K562 (cell line): ENCODE results near the gene GIMAP8. TPM values are rescaled to one million over a fixed set of nuclear protein-coding genes. Genes with fewer than 3 reads are reported as not detected.

ENCODE experiments used
- CHCHD3 ChIP-seq: fragments of 250-450 bp; sonication (Bioruptor Pico); IDR thresholded peaks from 2 replicates; pipeline ENCODE4 v2.1.2; 2022; ENCODE audit warnings: mild to moderate bottlenecking
- EHMT2 ChIP-seq: fragments of 450-650 bp; IDR thresholded peaks from 2 replicates; pipeline ENCODE4 v1.6.1; 2018; ENCODE audit warnings: antibody characterized with exemption
- FOXA3 ChIP-seq, 2 experiments: fragments of 450-650 bp in 1 of 2; sonication (generic) in 1 of 2; formaldehyde crosslinking; IDR thresholded peaks in 1 of 2; conservative IDR thresholded peaks in 1 of 2; 2 replicates each; pipeline versions ENCODE4 v1.4.0 to v1.8.0; 2020 to 2022; ENCODE audit warnings: mild to moderate bottlenecking in 2 of 2, missing genetic modification reagents in 1 of 2
- GMEB1 ChIP-seq: fragments of 250-450 bp; sonication (Bioruptor Pico); IDR thresholded peaks from 2 replicates; pipeline ENCODE4 v1.4.0; 2020; ENCODE audit warnings: mild to moderate bottlenecking
- NFXL1 ChIP-seq: fragments of 450-650 bp; formaldehyde crosslinking; IDR thresholded peaks from 2 replicates; pipeline ENCODE4 v1.4.0; 2021; ENCODE audit warnings: mild to moderate bottlenecking
- NR4A1 ChIP-seq, 2 experiments: fragments of 250-450 bp in 1 of 2; fragments of 450-650 bp in 1 of 2; sonication (Bioruptor Pico) in 1 of 2; IDR thresholded peaks; 2 replicates each; pipeline versions ENCODE4 v1.4.0 to v1.6.1; 2016 to 2020; ENCODE audit warnings: mild to moderate bottlenecking in 2 of 2, missing compliant biosample characterization in 1 of 2, missing genetic modification characterization in 1 of 2, moderate library complexity in 1 of 2
- PHF8 ChIP-seq: fragments of 200-600 bp; sonication (generic); IDR thresholded peaks from 2 replicates; pipeline ENCODE4 v1.6.1; 2012; ENCODE audit warnings: mixed run types, mild to moderate bottlenecking, inconsistent platforms, low read length, moderate library complexity, borderline replicate concordance
- PTBP1 ChIP-seq: fragments of 200-400 bp; formaldehyde crosslinking; IDR thresholded peaks from 2 replicates; pipeline ENCODE4 v1.6.1; 2017; ENCODE audit warnings: low read depth, low read length
- RNF219 ChIP-seq: fragments of 250-450 bp; sonication (Bioruptor Pico); IDR thresholded peaks from 2 replicates; pipeline ENCODE4 v1.5.0; 2022; ENCODE audit warnings: mild to moderate bottlenecking
- SAFB2 ChIP-seq: fragments of 200-400 bp; formaldehyde crosslinking; IDR thresholded peaks from 2 replicates; pipeline ENCODE4 v1.6.1; 2018; ENCODE audit warnings: borderline replicate concordance, low read length, low read depth, moderate library complexity; ENCODE audit not compliant: severe bottlenecking
- SIX5 ChIP-seq, 2 experiments: IDR thresholded peaks; 2 replicates each; pipeline ENCODE4 v1.6.1; 2011; ENCODE audit warnings: low read length in 2 of 2, borderline replicate concordance in 1 of 2, low read depth in 1 of 2, mild to moderate bottlenecking in 1 of 2, moderate library complexity in 1 of 2; ENCODE audit not compliant: insufficient read depth in 1 of 2
- TGIF2 ChIP-seq: sonication (generic); formaldehyde crosslinking; IDR thresholded peaks from 2 replicates; pipeline ENCODE4 v1.8.1; 2022; ENCODE audit warnings: mild to moderate bottlenecking, missing genetic modification reagents, moderate library complexity
- THAP7 ChIP-seq: fragments of 250-450 bp; sonication (Bioruptor Pico); IDR thresholded peaks from 2 replicates; pipeline ENCODE4 v1.5.0; 2021
- UBTF ChIP-seq, 2 experiments: IDR thresholded peaks; 2 replicates each; pipeline ENCODE4 v1.6.1; 2012; ENCODE audit warnings: improper control_type of control experiment in 2 of 2, low read depth in 2 of 2, low read length in 2 of 2, borderline replicate concordance in 1 of 2
- ZNF140 ChIP-seq: fragments of 250-450 bp; sonication (Bioruptor Pico); IDR thresholded peaks from 2 replicates; pipeline ENCODE4 v1.8.0; 2021; ENCODE audit warnings: moderate library complexity, mild to moderate bottlenecking, inconsistent platforms
- ZNF239 ChIP-seq: fragments of 250-450 bp; sonication (Bioruptor Pico); IDR thresholded peaks from 2 replicates; pipeline ENCODE4 v1.4.0; 2020; ENCODE audit warnings: mild to moderate bottlenecking
- ZNF707 ChIP-seq: fragments of 250-450 bp; sonication (Bioruptor Pico); conservative IDR thresholded peaks from 2 replicates; pipeline ENCODE4 v1.8.0; 2022; ENCODE audit warnings: inconsistent platforms, mild to moderate bottlenecking, moderate library complexity
- ZNF76 ChIP-seq: fragments of 250-450 bp; sonication (Bioruptor Pico); IDR thresholded peaks from 2 replicates; pipeline ENCODE4 v1.4.0; 2020; ENCODE audit warnings: mild to moderate bottlenecking, moderate library complexity, borderline replicate concordance
- polyA plus RNA-seq, 8 experiments: library from polyadenylated mRNA; depleted of rRNA in 4 of 8; stranded (reverse) in 5 of 8; unstranded in 3 of 8; fragments of >200 nt; fragmentation: Nextera tagmentation in 2 of 8; fragmentation: Illumina TruSeq in 1 of 8; extraction: Ambion mirVana in 2 of 8; extraction: Trizol in 1 of 8; gene quantifications; 2 replicates each; pipeline versions ENCODE4 v1.2.1 to v1.2.3, GENCODE V29; 2011 to 2014; ENCODE audit warnings: inconsistent platforms in 1 of 8, missing spikeins in 1 of 8
- total RNA-seq, 7 experiments: library from RNA; depleted of rRNA in 6 of 7; stranded (reverse); fragments of >200 nt in 6 of 7; fragmentation: Illumina TruSeq in 2 of 7; extraction: Trizol in 2 of 7; gene quantifications; 2 replicates each; pipeline versions ENCODE4 v1.2.1 to v1.2.3, GENCODE V29; 2011 to 2021; ENCODE audit warnings: low replicate concordance in 1 of 7

The GIMAP8 gene
- total and polyA plus RNA-seq, 9 of the 15 experiments (the other 6 are each of a cell fraction or from before 2014, with no cell fraction given), result not detected

- no peak for TF ChIP-seq RNF219 (CRISPR knock-in tag)
- peak; percentile 92 for TF ChIP-seq EHMT2
- no peak for TF ChIP-seq THAP7
- TF ChIP-seq SIX5 (IDR thresholded peaks at IDR 0.05; ENCODE audit: borderline replicate concordance in 1 of 2, insufficient read depth in 1 of 2, low read depth in 1 of 2, low read length in 2 of 2), result no peak
- TF ChIP-seq ZNF76 (CRISPR knock-in tag), result no peak
- TF ChIP-seq NR4A1 (CRISPR knock-in tag; IDR thresholded peaks at IDR 0.05), result no peak
- TF ChIP-seq NR4A1 (tag; IDR thresholded peaks at IDR 0.05), result peak; percentile 88; the same call in 1 of the 2 replicates
- TF ChIP-seq TGIF2 (CRISPR knock-in tag), result no peak
- TF ChIP-seq CHCHD3 (CRISPR knock-in tag), result no peak
- no peak for TF ChIP-seq FOXA3 (CRISPR knock-in tag; conservative IDR thresholded peaks at IDR 0.05 in 1 of 2, IDR thresholded peaks at IDR 0.05 in 1 of 2)
- peak; percentile 54; the same call in 1 of the 2 replicates for TF ChIP-seq NFXL1 (CRISPR knock-in tag)
- no peak for TF ChIP-seq PTBP1
- no peak; the same call in 1 of the 2 replicates for TF ChIP-seq PHF8
- TF ChIP-seq ZNF140 (CRISPR knock-in tag), result no peak
- TF ChIP-seq UBTF (IDR thresholded peaks at IDR 0.05; ENCODE audit: borderline replicate concordance in 1 of 2, low read depth in 2 of 2, low read length in 2 of 2), result 0 out of 4 replicates have a peak, but pooled peaks of 1 of the 2 experiments have one; percentile 37
- TF ChIP-seq SAFB2, result no peak
- TF ChIP-seq GMEB1, result no peak
- TF ChIP-seq ZNF239 (CRISPR knock-in tag), result peak; percentile 59
- TF ChIP-seq ZNF707 (CRISPR knock-in tag), result no peak
Observed at GRCh38 chr7:150431839-150432658, 18.4 kb upstream of the GIMAP8 start (continued).
